ENCODE data around the gene C2orf78. TPM values are rescaled to one million over a fixed set of nuclear protein-coding genes. Genes with fewer than 3 reads are reported as not detected.

Gene C2orf78
- total and polyA plus RNA-seq, 9 of the 15 experiments (the other 6 are each of a cell fraction or from before 2014, with no cell fraction given), result 0.04 to 0.28 (median 0.20) TPM

DNA sequence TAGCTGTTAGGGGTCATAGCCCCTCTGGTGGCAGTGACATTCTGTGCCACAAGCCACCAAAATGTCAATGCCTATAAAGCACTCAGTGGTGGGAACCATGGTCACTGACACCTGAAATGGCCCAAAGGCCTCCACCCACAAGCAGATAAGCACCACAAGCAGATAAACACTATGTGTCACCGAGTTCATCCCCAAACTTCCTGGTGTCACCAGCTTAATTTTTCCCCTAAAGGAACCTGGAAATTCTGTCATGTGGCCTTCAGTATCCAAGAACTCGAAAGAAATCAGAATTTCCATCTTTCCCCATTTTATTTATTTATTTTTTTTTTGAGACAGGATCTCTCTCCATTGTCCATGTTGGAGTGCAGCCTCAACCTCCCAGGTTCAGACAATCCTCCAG, 43.2 kb upstream of the C2orf78 start (continued):
- TF ChIP-seq NCOA1 (IDR thresholded peaks at IDR 0.05; ENCODE audit: low read depth) (peak; percentile 15; the same call in 1 of the 2 replicates), PYGO2 (tag; IDR thresholded peaks at IDR 0.05) (no peak), HEY1 (CRISPR knock-in tag; IDR thresholded peaks at IDR 0.05; ENCODE audit: borderline replicate concordance) (no peak), LCOR (CRISPR knock-in tag; IDR thresholded peaks at IDR 0.05) (no peak), KLF13 (tag; IDR thresholded peaks at IDR 0.05; ENCODE audit: borderline replicate concordance, low read depth) (no peak), CTBP1 (IDR thresholded peaks at IDR 0.05; ENCODE audit: borderline replicate concordance) (no peak), ZNF644 (tag; IDR thresholded peaks at IDR 0.05; ENCODE audit: low read depth) (no peak), ZNF696 (CRISPR knock-in tag; conservative IDR thresholded peaks at IDR 0.05) (no peak), ZNF764 (CRISPR knock-in tag; IDR thresholded peaks at IDR 0.05; ENCODE audit: low read depth) (no peak)
- TF ChIP-seq, protein P1, sequence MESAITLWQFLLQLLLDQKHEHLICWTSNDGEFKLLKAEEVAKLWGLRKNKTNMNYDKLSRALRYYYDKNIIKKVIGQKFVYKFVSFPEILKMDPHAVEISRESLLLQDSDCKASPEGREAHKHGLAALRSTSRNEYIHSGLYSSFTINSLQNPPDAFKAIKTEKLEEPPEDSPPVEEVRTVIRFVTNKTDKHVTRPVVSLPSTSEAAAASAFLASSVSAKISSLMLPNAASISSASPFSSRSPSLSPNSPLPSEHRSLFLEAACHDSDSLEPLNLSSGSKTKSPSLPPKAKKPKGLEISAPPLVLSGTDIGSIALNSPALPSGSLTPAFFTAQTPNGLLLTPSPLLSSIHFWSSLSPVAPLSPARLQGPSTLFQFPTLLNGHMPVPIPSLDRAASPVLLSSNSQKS (CRISPR knock-in tag; IDR thresholded peaks at IDR 0.05), result no peak
